Measurements from ENCODE around the gene DEPDC5.

DEPDC5 gene

DNA sequence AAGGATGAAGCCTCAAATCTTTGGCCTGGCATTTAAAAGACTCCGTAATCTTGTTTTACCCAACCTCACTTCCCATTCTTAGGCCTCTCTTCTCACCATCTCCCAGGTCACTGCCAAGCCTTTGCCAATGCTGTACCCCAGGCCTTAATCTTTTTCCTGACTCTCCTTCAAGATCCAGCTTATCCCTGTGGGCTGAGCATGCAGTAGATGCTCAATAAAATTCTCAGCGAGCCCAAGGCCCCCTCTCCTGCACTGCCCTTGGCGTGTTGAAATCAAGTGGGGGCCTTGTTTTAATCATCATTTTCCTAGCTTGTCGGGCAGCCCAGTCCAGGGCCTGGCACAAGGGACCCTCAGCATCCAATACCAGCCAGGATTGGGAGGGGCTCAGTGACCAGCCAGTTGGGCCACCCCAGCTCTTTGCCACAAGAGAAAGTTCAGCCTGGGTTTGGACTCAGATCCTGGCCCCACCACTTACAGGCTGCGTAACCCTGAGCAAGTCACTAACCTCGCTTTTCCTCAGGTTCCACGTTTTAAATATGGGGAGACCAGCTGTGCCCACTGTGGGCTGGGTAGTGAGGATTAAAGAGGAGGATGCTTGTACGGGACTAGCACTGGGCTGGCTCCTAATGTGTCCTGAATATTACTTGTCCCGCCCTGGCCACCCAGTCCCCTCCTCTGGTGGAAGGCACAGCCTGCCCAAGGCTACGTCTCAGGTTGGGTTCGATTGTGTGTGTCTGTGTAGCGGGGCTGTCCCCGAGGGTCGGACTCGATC is 189.6 kb downstream of the DEPDC5 start:
- H3K27ac Mint-ChIP-seq, result no peak overlapping the region
- DNase-seq, result no peak
- TF ChIP-seq, protein P1, sequence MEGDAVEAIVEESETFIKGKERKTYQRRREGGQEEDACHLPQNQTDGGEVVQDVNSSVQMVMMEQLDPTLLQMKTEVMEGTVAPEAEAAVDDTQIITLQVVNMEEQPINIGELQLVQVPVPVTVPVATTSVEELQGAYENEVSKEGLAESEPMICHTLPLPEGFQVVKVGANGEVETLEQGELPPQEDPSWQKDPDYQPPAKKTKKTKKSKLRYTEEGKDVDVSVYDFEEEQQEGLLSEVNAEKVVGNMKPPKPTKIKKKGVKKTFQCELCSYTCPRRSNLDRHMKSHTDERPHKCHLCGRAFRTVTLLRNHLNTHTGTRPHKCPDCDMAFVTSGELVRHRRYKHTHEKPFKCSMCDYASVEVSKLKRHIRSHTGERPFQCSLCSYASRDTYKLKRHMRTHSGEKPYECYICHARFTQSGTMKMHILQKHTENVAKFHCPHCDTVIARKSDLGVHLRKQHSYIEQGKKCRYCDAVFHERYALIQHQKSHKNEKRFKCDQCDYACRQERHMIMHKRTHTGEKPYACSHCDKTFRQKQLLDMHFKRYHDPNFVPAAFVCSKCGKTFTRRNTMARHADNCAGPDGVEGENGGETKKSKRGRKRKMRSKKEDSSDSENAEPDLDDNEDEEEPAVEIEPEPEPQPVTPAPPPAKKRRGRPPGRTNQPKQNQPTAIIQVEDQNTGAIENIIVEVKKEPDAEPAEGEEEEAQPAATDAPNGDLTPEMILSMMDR (IDR thresholded peaks at IDR 0.05), result no peak
- H3K4me3 Mint-ChIP-seq, result peak overlapping the region; percentile 84
- H3K9me3 Mint-ChIP-seq, result no peaks in the 10 kb centered on the region
- H3K4me1 Mint-ChIP-seq, result peaks cover 24% of the 10 kb centered on the region
- H3K36me3 Mint-ChIP-seq (ENCODE audit: low read depth), result peaks cover 12% of the 10 kb centered on the region
- H3K27me3 Mint-ChIP-seq (ENCODE audit: low read depth, poor library complexity), result peaks cover 6% of the 10 kb centered on the region

DNA sequence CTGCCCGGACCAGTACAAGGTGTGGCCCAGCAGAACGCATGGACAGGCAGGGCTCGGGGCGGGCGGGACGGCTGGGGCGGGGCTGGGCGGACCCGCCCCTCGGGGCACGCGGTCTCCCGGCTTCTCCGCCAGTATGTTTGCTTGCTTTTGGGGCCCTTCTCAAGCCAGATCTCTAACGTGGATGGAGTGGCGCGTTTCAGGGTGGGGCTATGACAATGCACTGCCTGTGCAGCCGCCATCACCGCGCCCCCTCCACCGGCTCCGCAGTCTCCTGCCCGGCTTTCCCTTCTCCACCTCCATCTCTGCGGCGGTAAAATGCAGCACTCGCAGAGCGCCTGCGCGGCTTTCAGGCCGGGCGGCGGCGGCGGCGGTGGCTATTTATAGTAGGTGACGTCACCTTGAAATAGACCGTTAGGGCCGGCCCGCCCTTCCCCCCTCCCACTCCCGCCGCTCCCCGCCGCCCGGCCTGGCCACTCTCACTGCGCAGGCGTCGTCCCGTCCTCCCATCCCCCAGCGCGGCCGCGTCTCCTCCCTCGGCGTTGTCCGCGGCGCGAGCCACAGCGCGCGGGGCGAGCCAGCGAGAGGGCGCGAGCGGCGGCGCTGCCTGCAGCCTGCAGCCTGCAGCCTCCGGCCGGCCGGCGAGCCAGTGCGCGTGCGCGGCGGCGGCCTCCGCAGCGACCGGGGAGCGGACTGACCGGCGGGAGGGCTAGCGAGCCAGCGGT is 190.3 kb downstream of the DEPDC5 start, which contains the start of gene YWHAH:
YWHAH (plus strand) TSS at position 558 of the 722 bp plus-strand sequence. CDS start 199 bp downstream, outside the sequence.
- peaks cover 17% of the 10 kb centered on the region for H3K36me3 Mint-ChIP-seq (ENCODE audit: low read depth)
- peak within 1 kb of the TSS; percentile 86 for H3K27ac Mint-ChIP-seq
- DNase-seq, result peak; percentile 98
- H3K27me3 Mint-ChIP-seq (ENCODE audit: low read depth, poor library complexity), result peaks cover 6% of the 10 kb centered on the region
- peaks cover 18% of the 10 kb centered on the region for H3K4me1 Mint-ChIP-seq
- no peaks in the 10 kb centered on the region for H3K9me3 Mint-ChIP-seq
- TF ChIP-seq, protein P1 (IDR thresholded peaks at IDR 0.05), result no peak
- peak within 1 kb of the TSS; percentile 84 for H3K4me3 Mint-ChIP-seq

DNA sequence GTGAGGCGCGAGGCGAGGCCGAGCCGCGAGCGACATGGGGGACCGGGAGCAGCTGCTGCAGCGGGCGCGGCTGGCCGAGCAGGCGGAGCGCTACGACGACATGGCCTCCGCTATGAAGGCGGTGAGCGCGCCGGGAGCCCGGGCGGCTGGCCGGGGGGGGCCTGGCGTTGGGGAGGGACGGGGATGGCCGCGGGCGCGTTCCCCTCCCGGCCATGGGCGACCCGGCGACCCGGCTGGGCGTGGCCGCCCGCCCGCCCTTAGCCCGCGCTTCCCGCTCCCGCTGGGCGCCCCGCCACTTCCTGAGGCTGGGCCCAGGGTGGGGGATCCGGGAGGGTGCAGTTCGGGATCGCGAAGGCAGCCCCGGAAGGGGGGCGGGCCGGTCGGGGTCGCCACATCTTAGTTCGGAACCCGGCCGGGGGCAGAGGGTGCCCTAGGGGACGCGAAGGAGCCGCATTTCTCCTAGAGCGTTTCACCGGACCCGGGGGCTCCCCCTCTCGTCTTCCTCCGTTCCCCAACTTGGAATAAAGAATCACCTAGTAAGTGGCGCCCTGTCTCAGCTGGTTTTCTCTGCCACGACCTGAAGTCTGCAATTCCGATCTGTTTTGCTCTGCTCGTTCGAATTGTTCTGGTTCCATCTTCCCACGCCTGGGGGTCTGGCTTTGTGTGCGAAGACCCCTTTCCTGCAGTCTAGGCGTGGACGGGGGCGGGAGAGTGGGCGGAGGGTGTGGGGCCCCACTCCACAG is 191.1 kb downstream of the DEPDC5 start:
- H3K4me3 Mint-ChIP-seq, result peak overlapping the region; percentile 64
- peaks cover 6% of the 10 kb centered on the region for H3K27me3 Mint-ChIP-seq (ENCODE audit: low read depth, poor library complexity)
- H3K4me1 Mint-ChIP-seq, result peaks cover 15% of the 10 kb centered on the region
- no peak overlapping the region for H3K27ac Mint-ChIP-seq
- DNase-seq, result peak; percentile 33
- no peaks in the 10 kb centered on the region for H3K9me3 Mint-ChIP-seq
- TF ChIP-seq, protein P1 (IDR thresholded peaks at IDR 0.05), result no peak
- H3K36me3 Mint-ChIP-seq (ENCODE audit: low read depth), result peaks cover 24% of the 10 kb centered on the region

DNA sequence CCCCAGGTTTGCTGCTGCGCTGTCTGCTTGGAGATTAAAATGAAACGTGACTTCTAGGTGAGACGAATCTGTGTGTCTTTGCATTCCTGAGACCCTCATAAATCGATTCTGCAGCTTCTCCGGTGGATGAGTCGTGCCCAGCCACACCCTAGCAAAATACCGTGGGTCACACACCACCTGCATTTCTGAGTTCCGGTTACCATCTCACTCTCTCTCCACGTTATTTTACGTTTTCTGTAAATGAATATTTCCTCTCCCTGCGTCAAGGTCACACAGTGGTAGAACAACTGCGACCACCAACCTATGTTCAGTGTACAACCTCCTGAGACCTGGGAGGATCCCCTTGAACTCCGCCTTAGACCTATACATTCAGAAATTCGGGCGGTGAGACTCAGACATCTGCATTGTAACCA is 191.6 kb downstream of the DEPDC5 start:
- no peak overlapping the region for H3K27ac Mint-ChIP-seq
- no peak for DNase-seq
- TF ChIP-seq, protein P1 (IDR thresholded peaks at IDR 0.05), result no peak
- peaks cover 6% of the 10 kb centered on the region for H3K27me3 Mint-ChIP-seq (ENCODE audit: low read depth, poor library complexity)
- no peaks in the 10 kb centered on the region for H3K9me3 Mint-ChIP-seq
- no peak overlapping the region for H3K4me3 Mint-ChIP-seq
- H3K36me3 Mint-ChIP-seq (ENCODE audit: low read depth), result peaks cover 29% of the 10 kb centered on the region
- H3K4me1 Mint-ChIP-seq, result peaks cover 19% of the 10 kb centered on the region

DNA sequence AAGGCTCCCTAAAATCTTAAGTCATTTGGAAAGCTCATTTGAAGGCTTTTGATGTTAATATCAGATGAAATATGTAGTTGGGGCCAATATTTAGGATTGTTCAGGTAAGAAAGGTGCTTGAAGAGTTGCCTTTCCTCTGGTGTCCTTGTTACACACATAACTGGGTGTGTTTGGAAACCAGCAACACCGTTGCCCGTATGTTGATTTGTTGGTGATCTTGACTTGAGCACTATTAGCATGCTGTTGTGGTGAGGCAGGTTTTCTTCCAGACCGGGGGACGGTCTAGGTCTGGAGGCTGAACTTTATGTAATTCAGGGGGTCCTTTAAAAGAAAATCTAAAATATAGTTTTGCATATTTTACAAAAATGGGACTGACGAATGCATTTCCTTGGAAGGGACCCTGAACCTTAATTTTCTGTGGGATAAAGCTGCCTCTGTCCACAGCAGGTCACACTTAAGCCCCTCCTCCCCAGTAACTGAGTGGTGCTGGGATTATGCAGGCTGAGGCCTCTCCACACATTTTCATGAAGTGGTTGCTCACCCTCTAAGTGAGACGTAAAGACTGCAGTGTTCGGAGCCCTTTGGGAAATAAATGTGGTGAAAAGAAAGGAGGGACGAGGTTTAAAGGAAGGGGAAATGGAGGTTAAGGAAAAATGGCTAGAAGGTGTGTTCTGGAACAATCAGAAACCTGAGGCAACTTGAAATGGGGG is 192.3 kb downstream of the DEPDC5 start:
- no peaks in the 10 kb centered on the region for H3K9me3 Mint-ChIP-seq
- DNase-seq, result no peak
- TF ChIP-seq, protein P1 (IDR thresholded peaks at IDR 0.05), result no peak
- H3K27ac Mint-ChIP-seq, result no peak overlapping the region
- H3K36me3 Mint-ChIP-seq (ENCODE audit: low read depth), result peaks cover 36% of the 10 kb centered on the region
- peaks cover 6% of the 10 kb centered on the region for H3K27me3 Mint-ChIP-seq (ENCODE audit: low read depth, poor library complexity)
- H3K4me3 Mint-ChIP-seq, result no peak overlapping the region
- H3K4me1 Mint-ChIP-seq, result peaks cover 22% of the 10 kb centered on the region
